Activated CD4-positive, alpha-beta T cell treated with anti-CD3 and anti-CD28 coated beads for 24 hours (primary cell): Measurements from ENCODE around the gene LAMTOR4.
A peak's percentile ranks its signal among the peaks of the same experiment; 100 is the strongest.
"Not testable (repeated sequence)": the region's sequence is repeated elsewhere in the genome, so short reads cannot be mapped to it uniquely, and the experiment has no call there.

ENCODE experiments used
- DNase-seq, 2 donors: peaks; one replicate each; pipeline ENCODE4 v3.0.0-alpha.2; 2020; ENCODE audit warnings: low read depth in 2 of 2

LAMTOR4 gene

GRCh38 chr7:100122568-100122967 is 26.1 kb upstream of the LAMTOR4 start:
- DNase-seq = no peak

- no peak for DNase-seq
These were observed 24.2 kb upstream of the LAMTOR4 start for GRCh38 chr7:100124301-100125230.

GRCh38 chr7:100126239-100126930 is 22.3 kb upstream of the LAMTOR4 start:
- no peak for DNase-seq

DNA sequence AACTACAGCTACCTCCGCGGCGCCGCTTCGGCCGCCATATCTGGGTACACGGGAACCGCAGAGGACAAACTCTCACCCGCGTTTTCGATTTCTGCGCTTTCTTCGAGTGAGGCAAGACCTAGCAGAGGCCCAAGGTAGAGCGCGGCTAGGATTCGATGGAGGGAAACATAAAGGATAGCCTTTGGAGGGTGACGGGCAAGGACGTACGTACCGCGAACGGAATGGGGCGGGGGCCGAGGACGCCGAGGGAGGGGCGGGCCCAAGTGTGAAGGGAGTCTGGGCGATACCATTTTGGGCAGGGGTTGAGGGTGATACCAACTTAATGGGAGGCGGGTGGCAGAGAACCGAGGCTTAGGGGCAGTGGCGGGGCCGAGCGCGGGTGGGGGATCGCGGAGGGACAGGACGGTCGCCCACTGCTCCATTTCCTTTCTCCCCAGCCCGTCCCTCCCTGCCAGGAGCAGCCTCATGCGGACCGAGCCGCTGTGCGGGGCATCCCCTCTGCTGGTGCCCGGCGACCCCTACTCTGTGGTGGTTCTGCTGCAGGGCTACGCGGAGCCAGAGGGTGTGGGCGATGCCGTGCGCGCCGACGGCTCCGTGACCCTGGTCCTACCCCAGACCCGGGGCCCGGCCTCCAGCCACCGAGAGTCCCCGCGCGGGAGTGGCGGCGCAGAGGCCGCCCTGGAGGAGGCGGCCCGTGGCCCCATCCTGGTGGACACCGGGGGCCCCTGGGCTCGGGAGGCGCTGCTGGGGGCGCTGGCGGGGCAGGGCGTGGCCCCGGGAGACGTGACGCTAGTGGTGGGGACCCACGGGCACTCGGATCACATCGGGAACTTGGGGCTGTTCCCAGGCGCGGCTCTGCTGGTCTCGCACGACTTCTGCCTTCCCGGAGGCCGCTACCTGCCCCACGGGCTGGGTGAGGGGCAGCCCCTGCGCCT is 21.5 kb upstream of the LAMTOR4 start, which contains the start of gene MBLAC1:
Gene MBLAC1 (plus strand): TSS at position 37 of the 935 bp plus-strand sequence. CDS start 429 bp downstream, at position 466.
- peak; percentile 89 to 91 for DNase-seq

DNA sequence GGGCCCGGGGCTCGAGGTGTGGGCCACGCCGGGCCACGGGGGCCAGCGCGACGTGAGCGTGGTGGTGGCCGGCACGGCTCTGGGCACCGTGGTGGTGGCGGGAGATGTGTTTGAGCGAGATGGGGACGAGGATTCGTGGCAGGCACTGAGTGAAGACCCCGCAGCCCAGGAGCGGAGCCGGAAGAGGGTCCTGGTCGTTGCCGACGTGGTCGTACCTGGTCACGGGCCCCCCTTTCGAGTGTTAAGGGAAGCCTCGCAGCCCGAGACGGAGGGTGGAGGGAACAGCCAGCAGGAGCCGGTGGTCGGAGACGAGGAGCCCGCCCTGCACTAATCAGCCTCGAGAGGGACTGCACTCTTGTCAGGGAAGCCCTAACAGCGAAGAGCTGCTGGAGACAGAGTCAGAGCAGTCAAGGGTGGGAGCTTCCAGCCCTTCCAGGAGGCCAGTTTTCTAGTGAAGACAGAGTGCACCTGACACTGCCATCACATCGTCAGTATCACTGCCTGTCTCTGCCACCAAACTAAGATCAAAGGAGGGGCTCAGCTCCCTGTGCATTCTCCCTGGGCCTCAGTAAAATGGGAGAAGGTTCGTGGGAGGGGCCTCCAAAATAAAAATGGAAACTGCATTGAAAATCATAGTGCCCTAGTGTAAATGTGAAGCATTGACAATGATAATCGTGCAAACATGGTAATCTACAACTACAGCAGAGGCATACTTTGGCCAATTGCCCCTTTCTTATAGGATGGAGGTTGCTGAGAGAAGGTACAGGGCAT is 20.7 kb upstream of the LAMTOR4 start:
- no peak for DNase-seq

- DNase-seq = no peak
These were observed 20.1 kb upstream of the LAMTOR4 start for GRCh38 chr7:100128637-100128963.

DNA sequence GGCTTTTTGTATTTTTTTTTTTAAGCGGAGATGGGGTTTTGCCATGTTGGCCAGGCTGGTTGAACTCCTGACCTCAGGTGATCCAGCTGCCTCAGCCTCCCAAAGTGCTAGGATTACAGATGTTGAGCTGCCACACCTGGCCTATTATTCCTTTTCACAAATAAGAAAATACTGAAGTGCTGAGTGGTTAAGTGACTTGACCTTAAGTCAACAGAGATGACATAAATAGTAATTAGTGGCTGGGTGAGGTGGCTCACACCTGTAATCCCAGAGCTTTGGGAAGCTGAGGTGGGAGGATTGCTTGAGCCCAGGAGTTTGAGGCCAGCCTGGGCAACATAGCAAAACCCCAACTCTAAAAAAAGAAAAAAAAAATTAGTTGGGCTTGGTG is 18.5 kb upstream of the LAMTOR4 start:
- not testable (repeated sequence) for DNase-seq

- DNase-seq = peak; percentile 84 to 85
These were observed 17.9 kb upstream of the LAMTOR4 start for GRCh38 chr7:100130608-100131453.

DNA sequence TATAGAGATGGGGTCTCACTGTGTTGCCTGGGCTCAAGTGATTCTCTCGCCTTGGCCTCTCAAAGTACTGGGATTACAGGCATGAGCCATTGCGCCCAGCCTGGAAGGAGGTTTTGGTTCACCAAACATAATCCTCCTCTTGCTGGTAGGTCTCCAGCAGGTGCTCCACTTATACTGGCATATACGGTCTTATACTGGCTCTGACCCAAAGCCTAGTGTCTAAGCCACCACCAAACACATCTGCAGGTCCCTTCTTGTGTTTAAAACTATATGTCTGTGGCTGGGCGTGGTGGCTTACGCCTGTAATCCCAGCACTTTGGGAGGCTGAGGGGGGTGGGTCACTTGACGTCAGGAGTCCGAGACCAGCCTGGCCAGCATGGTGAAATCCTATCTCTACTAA is 16.6 kb upstream of the LAMTOR4 start:
- no peak for DNase-seq

DNA sequence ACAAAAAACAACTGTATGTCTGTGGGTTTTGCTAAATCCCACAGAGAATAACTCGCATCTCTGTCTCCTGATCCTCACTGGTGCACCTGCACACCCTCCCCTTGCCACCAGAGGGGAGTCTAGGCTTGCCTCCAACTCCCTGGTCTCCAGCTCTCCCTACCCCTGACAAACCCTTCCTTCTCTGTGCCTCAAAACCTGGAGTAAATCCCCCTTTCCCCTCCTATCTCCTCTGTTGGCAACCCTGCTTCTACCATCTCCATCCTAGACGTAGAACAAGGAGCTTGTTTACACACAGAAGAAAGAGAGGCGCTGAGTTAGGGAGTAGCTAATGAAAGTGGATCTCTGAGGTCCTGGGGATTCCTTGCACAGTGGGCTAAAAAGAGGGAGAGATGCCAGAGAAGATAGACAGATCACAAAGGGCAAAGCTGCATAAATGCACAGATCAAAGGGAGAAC is 16.0 kb upstream of the LAMTOR4 start:
- peak; percentile 36 to 38 for DNase-seq

DNA sequence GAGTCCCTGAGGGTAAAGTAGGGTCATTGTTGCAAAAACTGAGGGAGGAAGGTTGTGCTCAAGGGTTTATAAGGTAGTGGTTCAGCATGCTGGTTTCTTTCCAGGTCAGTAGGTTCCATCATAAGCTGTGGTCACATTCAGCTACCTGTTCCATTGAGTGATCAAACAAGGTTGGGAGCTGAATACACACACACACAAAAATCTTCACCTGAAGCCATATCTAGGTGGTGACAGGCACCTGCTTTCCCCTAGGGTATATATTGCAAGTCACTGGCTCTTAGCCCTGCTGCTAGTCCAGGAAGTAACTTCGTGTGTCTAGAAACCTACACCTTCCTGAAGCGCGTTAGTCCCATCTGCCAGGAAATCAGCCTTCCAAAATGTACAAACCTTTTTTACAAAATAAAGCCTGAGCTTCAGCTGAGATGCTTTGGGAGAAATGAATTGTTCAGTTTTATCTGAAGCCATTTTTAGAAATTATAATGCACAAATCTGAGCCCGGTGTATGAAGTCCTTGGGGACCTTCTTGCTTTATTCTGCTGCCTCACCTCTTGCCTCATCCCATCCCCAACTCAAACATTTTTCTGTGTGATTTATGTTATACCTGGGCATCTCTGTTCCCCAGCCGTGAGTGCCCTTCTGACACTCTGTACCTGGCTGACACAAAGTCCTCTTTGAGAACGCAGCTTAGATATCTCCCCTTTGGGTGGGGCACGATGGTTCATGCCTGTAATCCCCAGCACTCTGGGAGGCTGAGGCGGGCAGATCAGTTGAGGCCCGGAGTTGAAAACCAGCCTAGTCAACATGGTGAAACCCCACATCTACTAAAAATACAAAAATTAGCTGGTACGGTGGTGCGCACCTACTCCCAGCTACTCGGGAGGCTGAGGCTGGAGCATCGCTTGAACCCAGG is 10.6 kb upstream of the LAMTOR4 start:
- no peak for DNase-seq

DNA sequence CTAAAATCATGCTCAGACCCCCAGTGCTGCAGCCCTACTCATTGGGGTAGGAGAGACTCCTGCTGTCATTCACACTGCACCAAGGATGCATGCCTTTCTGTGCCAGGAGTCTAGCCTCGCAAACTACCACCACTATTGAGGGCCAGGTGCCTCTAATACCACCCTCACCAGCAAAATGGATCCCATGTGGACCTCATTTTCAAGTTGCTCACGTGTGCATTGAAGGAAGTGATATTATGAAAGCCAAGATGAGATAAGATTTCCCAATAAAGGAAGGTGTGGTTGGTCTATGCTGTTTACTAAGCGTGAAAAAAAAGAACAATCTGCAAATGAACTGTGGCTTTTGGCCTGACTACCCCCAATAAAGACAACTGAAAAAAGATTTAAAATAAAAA is 7.2 kb upstream of the LAMTOR4 start:
- DNase-seq = no peak

GRCh38 chr7:100142461-100142860 is 6.3 kb upstream of the LAMTOR4 start:
- no peak for DNase-seq

DNA sequence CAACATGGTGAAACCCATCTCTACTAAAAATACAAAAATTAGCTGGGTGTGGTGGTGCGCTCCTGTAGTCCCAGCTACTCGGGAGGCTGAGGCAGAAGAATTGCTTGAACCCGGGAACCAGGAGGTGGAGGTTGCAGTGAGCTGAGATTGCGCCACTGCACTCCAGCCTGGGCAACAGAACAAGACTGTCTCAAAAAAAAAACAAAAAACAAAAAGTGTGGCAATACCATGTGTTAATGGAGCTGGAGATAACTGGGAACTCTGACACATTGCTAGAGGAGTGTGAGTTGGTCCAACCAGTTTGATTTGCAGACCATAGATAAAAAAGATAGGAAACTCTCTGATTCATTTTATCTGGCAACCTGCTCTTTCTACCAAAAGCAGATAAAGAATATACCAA is 2.4 kb upstream of the LAMTOR4 start:
- not testable (repeated sequence) for DNase-seq

- no peak for DNase-seq
These were observed 1.4 kb upstream of the LAMTOR4 start for GRCh38 chr7:100147278-100147677.

DNA sequence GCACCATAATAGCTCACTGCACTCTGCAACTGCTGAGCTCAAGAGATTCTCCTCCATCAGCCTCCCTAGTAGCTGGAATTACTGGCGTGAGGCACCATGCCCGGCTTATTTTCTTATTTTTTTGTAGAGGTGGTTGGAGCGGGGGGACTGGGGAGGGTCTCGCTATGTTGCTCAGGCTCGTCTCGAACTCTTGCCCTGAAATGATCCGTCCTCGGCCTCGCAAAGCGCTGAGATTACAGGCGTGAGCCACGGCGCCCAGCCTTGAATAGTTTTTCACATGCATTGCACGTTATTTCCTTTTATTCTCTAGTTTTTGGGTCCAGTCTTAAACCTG is 526 bp upstream of the LAMTOR4 start:
- DNase-seq = no peak

DNA sequence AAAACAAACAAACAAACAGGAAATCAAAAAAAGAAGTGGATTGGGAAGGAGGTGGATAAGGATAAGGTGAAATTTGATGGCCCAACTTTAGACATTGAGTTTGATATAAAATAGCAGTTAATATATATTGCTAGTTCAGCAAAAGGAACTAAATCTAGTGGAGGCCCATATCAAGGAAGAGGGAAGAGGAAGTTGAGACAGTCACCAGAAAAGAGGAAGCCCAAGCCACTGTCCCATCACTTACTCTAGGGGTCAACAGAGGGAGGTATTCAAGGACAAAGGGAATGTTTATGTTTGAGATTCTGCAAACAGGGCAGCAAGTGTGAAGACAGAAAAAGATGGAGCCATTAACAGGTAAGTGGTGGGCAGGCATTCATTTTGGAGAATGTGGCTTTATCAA is 3.7 kb downstream of the LAMTOR4 start:
- no peak for DNase-seq

GRCh38 chr7:100152937-100153666 is 4.4 kb downstream of the LAMTOR4 start:
- no peak for DNase-seq
